NCI-H2029 treated with DMSO at 0.1 percent for 48 hours (cell line): Measurements from ENCODE around the gene TSPAN3.

Experiments used
- DNase-seq: peaks from one replicate; lab custom pipeline; 2025; lab: John Stamatoyannopoulos, UW

TSPAN3 gene

DNA sequence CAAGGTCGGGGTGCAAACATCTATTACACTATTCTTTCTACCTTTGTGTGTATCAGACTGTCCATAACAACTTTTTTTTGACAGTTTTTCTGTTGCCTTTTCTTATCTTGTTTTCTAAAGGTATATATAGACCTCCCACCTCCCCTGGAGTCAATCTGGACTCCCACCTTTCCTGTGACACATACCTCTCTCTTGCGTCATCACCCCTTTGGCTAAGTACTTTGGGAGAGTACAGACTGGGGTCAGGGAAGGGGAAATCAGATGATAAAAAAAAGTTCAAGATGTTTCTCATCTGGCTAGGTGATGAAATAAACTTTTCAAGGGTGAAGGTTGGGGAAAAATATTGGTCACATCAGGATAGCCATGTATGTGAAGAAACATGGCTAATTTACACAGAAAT, 17.2 kb downstream of the TSPAN3 start:
- no peak for DNase-seq

- no peak for DNase-seq
These were observed 18.4 kb downstream of the TSPAN3 start for GRCh38 chr15:77052556-77052955.

DNA sequence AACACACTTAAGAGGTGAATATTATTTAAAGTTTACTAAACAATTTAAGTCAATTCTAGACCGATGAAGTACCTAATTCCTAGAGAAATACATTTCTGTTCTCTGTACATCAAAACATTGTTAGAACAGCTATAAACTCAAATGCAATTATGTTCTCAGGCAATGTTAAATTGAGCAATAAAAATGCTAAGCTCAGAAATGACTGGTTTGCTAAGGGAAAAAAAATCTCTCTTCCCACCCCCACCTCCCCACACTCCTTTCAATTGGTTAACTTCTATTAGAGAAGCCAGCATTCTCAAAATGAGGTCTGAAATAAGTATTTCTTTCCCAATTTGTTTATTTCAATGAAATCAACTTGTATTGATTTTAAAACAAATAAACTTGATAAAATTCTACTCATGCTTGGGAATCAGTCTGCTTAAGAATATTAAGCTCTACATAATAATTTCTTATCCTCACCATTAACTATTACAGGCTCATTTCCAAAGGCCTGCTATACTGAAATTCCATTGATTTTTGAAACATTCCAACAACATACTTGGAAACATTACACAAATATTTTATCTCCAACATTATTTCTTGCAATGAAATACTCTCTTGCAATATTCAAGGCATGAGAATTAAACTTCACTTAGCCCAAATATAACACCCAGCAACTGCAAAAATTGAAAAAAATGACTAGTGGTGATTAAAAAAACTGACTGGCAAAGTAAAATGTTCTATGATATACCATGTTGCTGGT, 22.6 kb downstream of the TSPAN3 start:
- no peak for DNase-seq

GRCh38 chr15:77046704-77047412, 24.1 kb downstream of the TSPAN3 start:
- no peak for DNase-seq

GRCh38 chr15:77045985-77046384, 24.9 kb downstream of the TSPAN3 start:
- DNase-seq: no peak

- no peak for DNase-seq
These were observed 26.5 kb downstream of the TSPAN3 start for GRCh38 chr15:77044228-77045042.

DNA sequence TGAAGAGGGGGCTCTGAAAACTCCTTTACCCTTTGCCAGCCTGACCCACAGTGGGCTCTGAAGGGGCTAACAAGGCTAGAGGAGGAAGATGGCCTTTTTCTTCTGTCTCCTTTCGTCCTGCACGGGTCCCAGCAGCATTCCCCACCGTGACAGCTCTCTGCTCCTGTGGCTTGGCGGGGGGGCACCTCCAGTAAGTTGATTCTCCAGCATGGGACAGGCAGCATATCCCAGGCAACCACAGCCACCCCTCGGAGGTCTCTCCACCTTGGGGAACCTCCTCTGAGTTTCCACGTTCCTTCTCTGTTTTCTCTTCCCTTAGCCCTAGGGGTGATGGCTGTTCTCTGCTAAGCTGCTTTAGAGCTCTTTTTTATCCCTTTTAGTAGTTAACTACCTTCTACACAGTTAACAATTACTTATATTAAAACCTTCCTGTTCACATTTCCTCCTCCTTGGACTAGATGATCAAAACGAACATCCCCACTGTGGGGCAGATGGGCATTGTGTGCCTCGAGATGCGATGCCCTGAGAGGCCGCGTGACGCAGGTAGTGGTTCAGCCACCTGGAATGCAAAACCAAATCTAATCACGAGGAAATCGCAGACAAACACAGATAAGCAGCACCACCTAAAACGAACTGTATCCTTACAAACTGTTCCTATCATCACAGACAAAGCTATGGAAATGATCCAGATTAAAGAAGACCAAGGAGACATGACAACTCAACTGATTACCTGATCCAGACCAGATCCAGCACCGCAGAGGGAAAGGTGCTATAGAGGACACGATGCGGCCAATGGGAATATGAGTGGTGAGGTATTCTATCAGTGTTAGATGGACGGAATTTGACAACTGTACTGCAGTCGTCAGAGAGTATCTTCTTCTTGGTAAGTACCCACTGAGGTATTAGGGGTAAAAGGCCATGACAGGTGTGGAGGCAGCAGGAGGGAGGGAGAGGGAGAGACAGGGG, 27.7 kb downstream of the TSPAN3 start:
- no peak for DNase-seq

DNA sequence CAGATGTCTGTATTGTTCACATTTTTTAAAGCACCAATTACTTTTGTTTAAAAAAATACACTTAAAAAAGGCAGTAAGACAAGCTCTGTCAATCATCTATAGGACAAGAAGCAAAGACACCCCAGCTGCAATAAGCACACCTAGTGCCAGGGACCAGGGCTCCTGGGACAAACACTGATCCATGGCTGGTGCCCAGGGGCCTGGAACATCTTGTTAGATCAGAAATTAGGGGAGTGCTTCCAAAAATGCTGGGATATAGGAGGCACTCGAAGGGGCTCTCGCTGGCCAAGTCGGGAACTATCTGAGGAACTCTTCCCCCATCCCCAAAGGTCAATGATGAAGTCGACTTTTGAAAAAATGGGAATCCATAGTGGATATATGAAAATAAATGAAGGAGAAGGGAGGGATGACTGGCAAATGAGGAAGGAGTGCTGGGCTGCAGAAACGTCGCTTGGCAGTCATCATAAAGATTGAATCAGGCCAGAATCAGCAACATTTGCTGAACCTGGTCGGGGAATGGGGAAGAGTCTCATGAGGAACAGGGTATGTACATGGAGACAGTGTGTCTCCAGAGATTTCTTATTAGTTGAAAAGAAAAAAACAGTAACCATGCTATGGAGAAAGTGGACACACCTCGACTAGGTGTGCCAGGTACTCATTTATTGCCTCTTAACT, 28.5 kb downstream of the TSPAN3 start:
- no peak for DNase-seq

DNA sequence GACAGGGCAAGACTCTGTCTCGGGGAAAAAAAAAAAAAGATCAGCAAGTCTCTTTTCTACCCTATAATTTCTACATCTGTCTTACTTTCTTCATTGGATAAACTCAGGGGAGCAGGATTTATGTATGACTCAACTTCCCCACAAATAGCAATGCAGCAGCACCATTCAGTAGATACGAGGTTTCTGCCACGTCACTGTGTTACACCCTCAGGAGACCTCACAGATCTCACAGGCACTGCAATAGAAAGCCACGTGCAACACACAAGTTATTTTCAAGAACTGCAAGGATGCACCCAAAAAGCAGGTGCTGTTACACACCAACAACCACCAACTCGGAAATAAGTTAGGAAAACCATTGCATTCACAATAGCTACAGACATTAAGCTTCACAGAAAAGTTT, 30.2 kb downstream of the TSPAN3 start:
- DNase-seq: no peak

GRCh38 chr15:77039848-77040247, 31.1 kb downstream of the TSPAN3 start:
- no peak for DNase-seq

DNA sequence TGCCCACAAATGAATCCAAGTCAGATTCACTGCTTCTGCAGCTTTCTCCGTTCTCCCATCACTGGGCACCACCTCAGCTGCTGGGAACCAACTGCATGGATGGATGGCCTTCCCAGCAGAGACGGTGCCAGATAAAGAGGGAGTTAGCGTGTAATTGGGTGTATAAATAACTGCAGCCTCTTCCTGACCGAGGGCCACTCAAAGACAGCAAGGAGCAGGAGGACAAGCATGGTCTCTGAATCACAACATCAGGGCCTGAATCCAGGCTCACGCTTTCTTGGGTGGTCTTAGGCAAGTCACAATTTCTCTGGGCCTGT, 31.7 kb downstream of the TSPAN3 start:
- DNase-seq: no peak

- no peak for DNase-seq
These were observed 32.3 kb downstream of the TSPAN3 start for GRCh38 chr15:77038312-77039216.

DNA sequence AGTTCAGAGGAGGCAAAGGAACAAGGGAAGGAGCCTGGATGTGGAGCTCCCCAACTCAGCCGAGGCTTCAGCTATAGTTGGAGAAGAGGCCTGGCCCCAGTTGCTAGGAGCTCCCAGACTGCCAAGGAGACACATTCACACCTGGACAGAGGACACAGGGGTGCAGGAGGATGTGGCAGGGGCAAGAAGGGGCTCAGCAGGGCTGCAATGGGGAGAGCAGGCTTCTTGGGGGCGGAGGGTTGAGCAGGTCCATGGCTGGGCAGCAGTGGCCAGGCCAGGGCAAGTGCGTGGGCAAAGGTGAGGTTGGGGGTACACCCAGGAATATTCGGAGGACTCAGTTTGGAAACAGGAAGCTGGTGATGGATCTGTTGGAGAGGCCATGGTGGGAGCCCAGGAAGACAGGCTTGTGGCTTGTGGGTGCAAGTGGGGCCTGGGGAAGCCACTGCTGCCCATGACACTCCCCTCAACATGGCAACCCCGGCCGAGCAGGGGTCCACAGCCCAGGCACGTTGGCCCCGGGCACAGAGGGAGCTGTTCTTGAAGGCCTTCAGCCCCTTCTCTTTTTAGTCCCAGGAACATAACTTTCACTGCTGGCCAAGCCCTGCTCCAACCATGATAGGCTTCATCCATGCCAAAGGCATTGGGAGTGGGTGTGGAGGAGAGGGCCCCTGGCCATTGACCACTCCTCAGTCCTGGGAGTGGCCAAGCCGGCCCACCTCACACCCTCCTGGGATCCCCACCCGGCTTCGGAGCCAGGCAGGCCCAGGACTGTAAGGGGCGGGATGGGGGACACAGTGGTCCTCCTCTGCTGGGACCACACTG, 33.3 kb downstream of the TSPAN3 start:
- DNase-seq: no peak

- no peak for DNase-seq
These were observed 34.1 kb downstream of the TSPAN3 start for GRCh38 chr15:77036537-77037387.

GRCh38 chr15:77035999-77036471, 34.9 kb downstream of the TSPAN3 start:
- DNase-seq: no peak

DNA sequence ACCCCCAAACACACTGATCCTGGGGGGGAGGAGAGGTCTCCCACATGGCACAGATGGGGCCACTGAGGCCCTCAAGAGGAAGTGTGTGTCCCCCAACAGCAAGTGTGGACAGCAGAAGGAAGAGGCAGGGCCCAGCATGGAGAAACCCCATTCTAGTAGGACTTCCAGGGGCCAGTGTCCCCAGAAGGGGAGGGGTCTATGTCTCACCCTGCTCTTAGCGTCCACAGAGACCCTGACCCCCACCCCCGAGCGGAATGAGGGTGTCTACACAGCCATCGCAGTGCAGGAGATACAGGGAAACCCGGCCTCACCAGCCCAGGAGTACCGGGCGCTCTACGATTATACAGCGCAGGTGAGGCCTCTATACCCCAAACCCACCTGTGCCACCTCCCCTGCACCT, 35.3 kb downstream of the TSPAN3 start:
- no peak for DNase-seq

DNA sequence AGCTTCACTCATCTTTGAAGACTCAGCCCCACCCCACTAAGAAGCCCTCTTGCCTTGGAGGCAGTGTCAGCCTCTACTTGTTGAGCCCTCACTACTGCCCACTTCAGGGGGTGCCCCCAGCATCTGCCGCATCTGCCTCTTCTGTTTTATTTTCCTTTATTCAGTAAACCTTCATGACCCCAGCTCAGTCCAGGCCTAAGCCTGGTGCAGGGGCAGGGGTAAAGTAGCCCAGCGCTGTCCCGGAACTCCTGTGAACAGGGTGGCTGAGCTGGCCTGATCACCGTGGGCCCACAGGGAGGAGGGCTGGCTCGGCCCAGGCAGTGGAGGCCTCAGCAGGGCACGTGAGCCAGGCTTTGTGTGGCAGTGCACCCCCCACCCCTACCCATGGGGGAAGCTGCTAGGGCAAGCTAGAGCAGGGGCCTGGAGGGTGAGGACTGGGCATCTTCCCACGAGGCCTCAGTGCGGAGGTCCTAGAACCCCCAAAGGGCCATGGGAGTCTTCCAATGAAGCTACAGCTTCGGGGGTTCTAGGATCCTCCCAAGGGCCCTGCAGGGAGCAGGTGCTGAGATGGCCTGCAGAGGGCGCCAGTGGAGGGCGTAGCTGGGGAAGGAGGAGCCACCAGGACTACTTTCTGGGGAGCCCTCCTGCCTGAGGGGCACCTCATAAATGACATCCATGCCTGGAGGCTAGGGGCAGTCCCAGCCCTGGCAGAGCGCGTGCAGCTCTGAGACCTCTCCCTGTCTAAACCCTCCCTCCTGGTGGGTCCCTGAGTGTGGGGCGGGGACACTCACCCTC, 36.0 kb downstream of the TSPAN3 start:
- DNase-seq: no peak
